GM18526 (cell line): ENCODE data around the gene ADGRF1.

Experiments used
- POLR2A ChIP-seq: IDR thresholded peaks from 3 replicates; pipeline ENCODE4 v1.6.1; 2011; ENCODE audit not compliant: insufficient read length; ENCODE audit errors: extremely low read depth

ADGRF1 gene

DNA sequence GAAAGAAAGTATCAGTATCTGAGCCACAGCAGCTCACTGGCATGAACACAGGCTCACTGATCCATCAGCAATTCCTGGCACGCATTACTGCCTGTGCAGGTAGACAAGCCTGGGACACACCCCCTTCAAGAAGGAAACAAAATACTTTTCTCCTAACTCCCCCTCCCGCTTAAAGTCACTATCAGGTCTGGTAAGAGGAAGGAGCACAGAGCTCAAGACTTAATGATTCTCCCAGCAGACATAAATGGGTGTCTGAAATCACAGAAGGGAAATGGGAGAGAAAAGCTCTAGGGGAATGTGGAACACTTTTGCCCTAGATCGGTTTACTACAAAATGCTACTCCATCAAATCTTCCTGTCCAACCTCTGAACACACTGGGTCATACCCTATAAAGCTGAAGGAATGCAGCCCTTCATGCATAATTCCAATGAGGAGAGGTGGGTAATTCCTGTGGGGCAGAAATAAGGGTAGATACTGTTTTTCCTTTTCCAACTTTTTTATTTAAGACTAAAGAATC lies at the start of gene ADGRF1:
Gene ADGRF1, minus strand, starts transcription at position 58 of the 517 bp plus-strand sequence. CDS start 13,271 bp downstream, outside the sequence.
- TF ChIP-seq POLR2A, result no peak

DNA sequence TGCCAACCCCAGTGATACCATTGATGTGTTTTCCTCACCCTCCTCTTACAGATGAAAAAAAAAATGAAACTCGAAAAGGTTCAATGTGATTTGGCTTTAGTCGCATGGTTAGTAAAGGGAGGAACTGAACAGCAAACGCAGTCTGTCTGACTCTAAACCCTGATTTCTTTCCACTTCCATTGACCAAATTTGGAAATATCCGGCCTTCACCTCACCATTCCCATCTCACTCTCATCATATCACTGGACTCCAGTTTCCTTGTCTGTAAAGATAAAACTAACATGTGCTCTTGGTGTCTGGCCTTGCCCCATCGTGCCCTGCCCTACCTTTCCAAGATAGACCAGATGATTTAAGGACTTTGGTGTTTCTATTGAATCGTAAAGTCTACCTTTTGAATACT lies 48.7 kb upstream of the ADGRF1 start:
- TF ChIP-seq POLR2A, result no peak

DNA sequence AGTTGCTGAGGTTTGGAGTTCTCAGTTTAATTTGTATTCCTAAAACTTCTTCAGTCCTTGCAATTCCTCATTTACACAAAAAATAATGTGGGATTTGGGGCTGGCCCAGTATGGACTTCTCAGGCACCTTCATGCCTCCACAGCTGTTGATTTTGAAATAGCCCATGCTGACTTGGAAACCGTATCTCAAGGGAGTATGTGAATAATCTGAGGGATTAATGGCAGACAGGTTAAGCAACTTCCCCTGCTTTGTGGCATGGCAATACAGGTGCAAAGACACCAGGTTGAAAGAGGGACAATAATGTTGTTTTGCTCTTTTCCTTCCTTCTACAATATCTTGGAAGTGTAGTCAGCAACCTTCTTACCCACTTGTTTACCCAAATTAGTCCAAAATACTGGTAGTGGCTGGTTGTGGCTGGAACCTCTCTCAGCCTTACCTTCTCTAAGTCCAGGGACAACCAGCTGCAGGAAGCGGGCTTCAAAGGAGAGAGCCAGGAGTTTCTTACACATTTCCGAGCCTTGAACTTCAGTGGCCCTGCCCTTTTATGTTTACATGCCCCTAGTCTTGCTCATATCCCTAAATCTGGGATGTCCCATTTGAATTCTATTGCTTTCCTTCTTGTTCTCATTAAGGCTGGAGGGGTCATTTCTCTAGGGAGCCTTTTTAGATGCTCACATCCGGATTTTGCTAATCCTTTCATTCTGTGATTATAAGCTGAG lies 44.1 kb upstream of the ADGRF1 start:
- TF ChIP-seq POLR2A, result no peak

DNA sequence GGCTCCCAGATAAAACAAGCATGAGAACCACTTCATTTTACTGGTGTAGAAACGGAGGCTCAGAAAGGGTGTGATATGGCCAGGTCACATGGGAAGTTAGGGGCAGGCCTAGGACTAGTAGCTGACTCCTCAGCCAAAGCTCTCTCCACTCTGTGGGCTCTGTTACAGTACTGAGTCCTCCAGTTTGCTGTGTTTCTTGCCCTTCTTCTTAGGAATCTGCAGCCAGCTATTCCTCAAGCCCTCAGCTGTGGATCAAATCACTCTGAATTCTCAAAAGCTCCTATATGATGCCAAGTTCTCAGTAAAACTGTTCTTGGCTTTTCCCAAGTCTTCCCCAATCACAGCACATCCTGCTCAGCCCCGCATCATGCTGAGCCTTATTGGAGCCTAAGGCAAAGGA lies 42.5 kb upstream of the ADGRF1 start:
- TF ChIP-seq POLR2A, result no peak

DNA sequence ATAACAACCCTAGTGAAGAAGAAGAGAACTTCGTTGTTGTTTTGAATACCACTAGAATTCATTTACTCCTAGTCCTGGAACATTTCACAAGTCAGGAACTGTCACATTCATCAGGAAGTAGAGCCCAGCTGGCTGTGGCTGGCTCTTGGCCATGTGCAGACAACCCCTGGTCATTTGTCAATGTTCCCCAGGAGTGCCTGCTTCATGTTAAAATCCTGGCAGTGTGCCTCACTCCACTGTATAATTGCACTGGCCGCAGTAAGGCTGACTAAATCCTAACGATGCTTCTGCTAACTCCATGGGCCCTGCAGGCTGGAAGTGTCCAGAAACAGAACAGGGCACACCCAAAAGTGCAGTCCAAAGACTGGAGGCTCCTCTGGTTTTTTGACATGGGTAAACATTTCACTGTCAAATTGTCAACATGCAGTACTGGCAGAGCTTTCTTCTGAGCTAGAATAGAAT lies 41.5 kb upstream of the ADGRF1 start:
- TF ChIP-seq POLR2A, result no peak

DNA sequence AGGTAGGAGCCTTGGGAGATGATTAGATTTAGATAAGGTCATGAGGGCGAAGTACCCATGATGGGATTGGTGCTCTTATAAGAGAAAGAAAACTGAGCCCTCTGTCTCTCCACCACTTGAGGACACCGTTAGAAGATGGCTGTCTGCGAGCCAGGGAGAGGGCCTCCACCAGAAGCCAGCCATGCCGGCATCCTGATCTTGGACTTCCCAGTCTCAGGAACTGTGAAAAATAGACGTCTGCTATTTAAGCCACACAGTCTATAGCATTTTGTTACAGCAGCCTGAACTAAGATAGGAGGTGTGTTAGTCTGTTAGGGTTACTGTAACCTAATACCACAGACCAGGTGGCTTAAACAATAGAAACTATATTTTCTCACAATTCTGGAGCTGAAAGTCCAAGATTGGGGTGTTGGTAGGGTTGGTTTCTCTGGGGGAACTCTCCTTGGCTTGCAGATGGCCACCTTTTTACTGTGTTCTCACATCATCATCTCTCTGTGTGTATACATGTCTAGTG lies 38.0 kb upstream of the ADGRF1 start:
- no peak for TF ChIP-seq POLR2A

DNA sequence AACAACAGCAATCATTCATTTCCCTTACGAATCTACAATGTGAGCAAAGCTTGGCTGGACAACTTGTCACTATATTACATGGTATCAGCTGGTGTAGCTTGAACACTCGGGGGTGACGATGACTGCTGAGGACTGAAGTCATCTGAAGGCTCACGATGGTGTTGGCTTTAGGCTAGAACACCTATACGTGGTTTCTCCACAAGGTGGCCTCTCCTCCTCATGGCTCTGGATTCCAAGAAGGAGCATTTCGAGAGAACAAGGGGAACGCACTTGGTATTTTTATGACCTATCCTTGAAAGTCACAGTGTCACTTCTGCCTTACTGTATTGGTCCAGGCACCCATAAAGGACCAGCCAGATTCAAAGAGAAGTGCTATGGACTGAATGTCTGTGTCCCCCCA lies 37.5 kb upstream of the ADGRF1 start:
- TF ChIP-seq POLR2A, result no peak

DNA sequence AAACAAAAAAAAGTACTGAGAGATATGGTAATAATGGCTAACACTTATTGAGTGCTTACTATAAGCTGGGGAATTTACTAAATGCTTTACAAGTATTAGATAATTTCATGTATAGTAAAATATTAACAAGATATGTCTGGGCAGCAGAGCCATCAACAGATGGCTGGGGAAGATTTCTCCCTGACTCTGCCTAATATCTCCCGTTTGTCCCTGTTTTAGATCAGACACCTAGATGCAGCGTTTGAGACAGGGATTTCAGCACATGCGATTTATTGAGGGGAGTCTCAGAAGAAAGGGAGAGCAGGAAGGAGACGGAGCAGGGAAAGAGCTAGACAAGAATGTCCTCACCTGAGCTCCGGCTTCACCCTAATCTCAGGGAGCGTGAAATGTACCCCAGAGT lies 36.9 kb upstream of the ADGRF1 start:
- no peak for TF ChIP-seq POLR2A

DNA sequence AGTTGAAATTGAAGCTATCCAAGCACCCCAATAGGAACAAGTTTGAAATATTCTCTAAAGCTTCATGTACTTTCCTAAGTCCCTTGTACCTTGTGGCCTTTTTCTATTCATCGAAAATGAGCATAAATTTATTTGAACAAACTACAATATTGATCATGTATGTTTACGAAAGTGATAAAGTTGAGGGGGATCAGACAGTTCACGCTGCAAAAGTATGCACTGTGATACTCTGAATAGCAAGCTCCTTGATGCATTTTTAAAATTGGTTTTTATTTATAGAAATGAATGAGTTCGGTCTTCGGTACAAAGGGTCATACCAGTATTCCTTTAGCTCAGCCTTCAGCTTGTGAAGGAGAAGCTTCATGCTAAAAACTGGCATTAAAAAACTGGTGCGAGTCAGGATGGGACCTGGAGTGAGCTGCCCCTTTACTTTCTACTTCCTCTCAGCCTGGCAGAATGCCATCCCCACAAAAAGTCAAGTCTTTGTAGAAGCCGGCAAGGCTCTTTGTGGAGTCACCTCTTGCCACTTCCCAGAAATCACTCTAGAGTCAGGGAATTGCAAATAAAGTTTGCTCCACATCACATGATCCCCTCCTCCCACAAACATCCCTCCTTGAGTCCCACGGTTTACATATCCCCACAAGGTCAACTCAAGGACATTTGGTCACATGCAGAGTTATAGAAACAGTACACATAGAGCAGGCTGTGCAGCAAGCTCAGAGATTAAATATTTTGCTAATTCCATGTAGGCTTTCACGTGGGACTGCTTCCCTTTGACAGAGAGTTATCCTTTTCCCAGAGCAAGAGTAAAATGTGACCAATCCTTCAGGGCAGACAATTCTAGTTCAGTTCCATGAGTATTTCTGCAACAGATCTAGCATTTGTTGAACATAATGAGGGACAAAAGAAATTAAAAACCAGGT lies 34.6 kb upstream of the ADGRF1 start:
- no peak for TF ChIP-seq POLR2A

DNA sequence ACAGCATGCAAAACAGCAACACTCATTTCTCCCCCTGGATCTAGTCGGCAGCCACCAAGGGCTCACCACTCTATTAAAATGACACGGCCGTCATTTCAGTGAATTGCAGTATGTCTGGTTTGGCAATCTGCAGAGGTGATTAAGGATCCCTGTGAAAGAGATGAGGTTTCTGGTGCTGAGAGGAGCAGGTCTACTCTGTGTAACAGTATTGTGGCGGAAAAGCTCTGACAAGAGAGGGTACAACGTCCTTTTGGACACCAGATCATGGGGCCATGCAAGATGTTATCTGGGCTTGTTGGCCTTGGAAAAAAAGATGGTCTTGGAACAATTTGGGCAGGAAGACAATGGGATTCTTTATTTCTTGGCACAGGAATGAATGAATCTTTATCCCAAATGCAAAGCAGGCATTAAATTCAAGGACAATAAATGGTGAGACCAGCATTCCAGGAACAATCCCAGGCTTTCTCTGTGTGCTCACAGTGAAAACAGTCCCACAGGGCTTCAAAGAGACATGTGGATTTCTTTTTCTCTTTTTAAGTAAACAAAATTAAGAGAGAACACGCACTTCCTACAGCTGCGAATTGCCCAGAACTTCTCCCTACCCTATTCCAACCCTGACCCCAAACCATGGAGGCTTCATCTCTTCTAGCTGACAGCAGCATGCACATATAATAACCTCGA lies 33.7 kb upstream of the ADGRF1 start:
- no peak for TF ChIP-seq POLR2A

DNA sequence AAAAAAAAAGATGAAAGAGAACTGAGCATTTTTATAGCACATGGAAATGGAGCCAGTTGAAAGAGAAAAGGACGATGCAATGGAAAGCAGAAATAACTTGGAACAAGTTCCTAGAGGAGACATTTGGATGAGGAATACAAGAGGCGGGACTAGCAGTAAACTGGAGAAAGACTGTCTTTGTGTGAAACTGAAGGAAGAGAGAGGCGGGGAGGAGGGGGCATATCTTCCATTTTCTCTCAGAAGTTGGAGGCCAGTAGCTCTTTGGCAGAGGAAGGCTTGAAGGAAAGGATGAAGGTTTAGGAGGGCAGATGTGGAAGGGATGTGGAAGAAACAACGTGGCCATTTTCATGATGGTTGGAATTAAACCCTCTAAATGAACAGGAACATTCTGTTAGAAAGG lies 33.0 kb upstream of the ADGRF1 start:
- TF ChIP-seq POLR2A, result no peak

DNA sequence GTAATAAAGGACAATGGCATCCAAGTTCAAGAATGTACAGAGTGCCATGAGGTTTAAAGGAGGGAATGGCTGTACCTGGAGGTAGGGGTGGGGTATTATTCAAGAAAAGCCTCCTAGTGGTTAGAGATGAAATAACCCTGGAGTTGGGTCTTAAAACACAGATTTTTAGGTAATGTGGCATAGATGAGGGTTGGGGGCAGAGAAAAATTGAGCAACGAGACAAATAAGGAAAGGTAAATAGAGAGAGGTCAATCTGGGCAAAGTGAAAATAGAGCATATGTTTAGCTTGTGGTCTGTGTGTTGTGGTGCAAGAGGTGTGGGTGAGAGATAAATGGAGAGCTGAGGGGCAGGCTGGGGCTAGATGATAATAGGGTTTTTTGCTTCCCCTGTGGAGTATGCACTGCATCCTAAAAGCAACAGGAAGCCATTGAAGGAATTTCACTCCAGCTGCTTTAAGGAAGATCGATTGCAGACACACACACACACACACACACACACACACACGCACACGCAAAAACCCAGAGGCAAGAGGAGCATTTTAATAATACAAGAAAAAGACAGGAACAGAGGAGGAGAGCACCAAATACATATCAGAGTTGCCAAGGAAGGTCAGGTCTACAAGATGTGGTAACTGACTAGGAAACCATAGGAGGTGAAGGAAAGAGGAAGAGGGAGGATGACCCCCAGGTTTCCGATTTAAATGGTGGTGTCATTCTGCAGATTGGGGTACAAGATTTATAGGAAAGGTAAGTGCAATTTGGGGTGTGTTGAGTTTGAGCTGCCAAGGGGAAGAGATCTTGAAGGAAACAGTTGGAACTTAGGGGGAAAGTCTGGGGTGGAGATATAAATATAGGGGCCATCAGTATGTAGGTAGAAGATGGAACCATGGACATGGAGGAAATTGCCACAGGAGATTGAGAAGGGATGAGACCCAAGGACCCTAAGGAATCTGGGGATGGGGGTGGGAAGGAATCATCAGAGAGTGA lies 31.3 kb upstream of the ADGRF1 start:
- no peak for TF ChIP-seq POLR2A

DNA sequence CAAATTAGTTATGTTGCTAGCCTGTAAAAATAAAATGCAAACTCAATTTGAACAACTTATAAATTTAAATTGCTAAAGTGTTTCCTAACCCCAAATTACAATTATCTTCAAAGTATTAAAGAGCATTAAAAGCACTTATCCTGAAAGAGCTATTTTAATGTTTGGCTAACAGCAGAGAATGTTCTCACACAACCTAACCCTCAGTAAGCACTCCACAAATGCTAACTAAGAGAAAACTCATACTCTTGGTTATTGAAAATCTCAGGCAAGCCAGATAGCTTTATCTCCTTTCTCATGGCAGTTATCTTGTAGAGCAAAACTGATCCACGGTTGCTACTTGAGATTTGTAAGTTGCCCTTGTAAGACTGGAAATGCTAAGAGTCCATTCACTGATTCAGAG lies 30.5 kb upstream of the ADGRF1 start:
- no peak for TF ChIP-seq POLR2A

DNA sequence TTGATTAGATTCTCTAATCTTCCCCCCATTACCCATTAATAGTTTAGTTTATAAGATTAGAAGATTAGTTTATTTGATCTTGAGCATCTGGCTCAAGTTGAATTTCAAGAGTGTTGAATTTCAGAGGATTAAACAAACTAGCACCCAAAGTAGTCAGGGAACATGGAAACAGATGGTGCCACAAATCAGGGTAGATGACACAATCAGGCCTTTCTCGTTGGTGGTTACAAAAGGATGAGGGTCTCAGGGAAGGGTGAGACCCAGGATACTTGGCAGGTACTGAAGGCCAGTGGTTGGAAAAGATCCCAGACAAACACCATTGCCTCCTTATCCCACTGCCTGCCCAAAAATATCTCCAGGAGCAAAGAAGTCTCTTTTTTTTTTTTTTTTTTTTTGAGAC lies 29.5 kb upstream of the ADGRF1 start:
- TF ChIP-seq POLR2A, result no peak
